Sciatic nerve (tissue), 2 donors: ENCODE measurements around the gene RND1. TPM values are rescaled to one million over a fixed set of nuclear protein-coding genes. Genes with fewer than 3 reads are reported as not detected.

ENCODE experiments used
- ATAC-seq: fragments of 200-7000 bp; cut with Tn5 transposase; one replicate; pipeline ENCODE4 v1.9.1; 2020; ENCODE audit warnings: mild to moderate bottlenecking, moderate library complexity
- DNase-seq: peaks from one replicate; pipeline ENCODE4 v3.0.0-alpha.2; 2020; ENCODE audit warnings: low spot score
- intact Hi-C: fragments of 100-400 bp; cut with DNase I; formaldehyde crosslinking; loops from one replicate; pipeline ENCODE4 v1.14.2; 2022
- total RNA-seq: library from RNA; stranded (reverse); fragmentation: NEBNext Ultra II Directional; extraction: Animal tissue kit (Norgen Biotek cat#: 25700); gene quantifications from one replicate; pipeline ENCODE4 v1.2.1, GENCODE V29; 2021
- donor health status: DM: no; HTN: no; CAD: no.
- donor health status: DM: no; HTN: no; CAD: no.

Gene RND1
- total RNA-seq, 1 donor from 2014 or later = 4.5 TPM

DNA sequence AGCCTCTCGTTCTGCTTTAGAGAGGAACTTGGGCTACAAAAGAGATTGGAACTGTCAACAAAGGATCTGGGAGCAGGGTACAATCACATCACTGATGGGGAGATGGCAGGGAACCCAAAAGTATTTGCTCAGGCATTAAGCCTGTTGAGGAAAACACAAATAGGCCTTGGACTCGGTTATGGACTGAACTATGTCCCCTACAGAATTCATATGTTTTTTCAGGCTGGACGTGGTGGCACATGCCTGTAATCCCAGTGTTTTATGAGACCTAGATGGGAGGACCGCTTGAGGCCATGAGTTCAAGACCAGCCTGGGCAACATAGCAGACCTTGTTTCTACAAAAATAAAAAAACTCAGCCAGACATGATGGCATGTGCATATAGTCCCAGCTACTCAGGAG, 27.6 kb downstream of the RND1 start:
- no peak for ATAC-seq
- no peak for DNase-seq
- intact Hi-C loops = no loop called here

DNA sequence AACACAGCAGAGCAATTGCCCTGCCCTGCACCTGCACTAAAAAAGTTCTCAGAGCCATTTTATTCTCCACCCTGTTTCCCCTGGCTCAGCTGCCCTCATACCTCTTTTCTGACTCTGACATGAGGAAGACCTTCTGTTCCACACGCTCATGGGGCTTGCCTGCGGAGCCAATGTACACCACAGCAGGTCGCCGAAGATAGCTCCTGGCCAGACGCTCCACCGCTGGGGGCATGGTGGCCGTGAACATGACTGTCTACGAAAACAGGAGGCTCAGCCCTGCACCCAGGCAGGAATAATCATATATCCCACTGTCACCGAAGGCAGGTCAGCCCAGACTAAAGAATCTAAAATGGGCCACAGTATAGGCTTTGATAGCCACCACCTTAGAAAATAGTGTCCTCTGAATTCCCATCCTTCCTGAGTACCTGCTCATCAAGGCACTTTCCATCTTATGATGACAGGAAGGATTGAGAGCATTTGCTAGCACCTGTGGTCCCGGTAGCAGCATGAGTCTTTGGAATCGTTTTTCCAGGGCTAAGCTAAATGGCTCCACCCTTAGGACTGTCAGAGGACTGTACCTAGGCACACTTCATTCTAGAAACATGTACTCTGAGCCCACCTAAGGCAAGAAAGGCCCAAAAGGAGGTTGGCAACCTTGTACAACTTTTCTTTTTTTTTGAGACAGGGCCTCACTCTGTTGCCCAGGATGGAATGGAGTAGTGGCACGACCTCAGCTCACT, 33.2 kb downstream of the RND1 start:
- ATAC-seq (no peak), DNase-seq (no peak)
- intact Hi-C loops = no loop called here

GRCh38 chr12:48831257-48831656, 34.4 kb downstream of the RND1 start:
- intact Hi-C loops = no loop called here
- no peak for ATAC-seq

GRCh38 chr12:48828841-48829575, 36.7 kb downstream of the RND1 start:
- intact Hi-C loops = no loop called here
- DNase-seq = no peak
- no peak for ATAC-seq

More at GRCh38 chr12:48831257-48831656, 34.4 kb downstream of the RND1 start:
- no peak for DNase-seq

- ATAC-seq (no peak), DNase-seq (no peak)
- intact Hi-C loops = no loop called here
These were observed 37.4 kb downstream of the RND1 start for GRCh38 chr12:48828293-48828692.

GRCh38 chr12:48827513-48828096, 38.1 kb downstream of the RND1 start:
- ATAC-seq = no peak
- intact Hi-C loops = no loop called here
- DNase-seq = no peak

DNA sequence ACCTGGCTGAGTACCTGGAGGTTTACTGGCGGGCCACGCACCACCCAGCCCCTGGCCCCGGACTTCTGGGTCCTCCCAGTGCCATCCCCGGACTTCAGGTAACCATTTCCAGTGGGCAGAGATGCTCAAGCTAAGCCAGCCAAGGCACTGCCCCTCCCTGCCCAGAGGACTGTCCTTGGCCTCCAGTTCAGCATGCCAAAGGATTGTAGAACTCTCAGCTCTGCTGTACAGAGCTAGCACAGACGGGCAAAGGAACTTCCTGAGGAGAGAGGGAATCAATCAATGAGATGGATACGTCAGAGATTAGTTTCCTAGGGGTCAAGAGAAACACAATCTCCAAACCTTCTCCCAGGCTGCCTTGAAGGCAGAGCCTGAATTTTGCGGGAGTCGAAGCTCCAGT, 38.6 kb downstream of the RND1 start:
- intact Hi-C loops = no loop called here
- DNase-seq (no peak), ATAC-seq (no peak)

DNA sequence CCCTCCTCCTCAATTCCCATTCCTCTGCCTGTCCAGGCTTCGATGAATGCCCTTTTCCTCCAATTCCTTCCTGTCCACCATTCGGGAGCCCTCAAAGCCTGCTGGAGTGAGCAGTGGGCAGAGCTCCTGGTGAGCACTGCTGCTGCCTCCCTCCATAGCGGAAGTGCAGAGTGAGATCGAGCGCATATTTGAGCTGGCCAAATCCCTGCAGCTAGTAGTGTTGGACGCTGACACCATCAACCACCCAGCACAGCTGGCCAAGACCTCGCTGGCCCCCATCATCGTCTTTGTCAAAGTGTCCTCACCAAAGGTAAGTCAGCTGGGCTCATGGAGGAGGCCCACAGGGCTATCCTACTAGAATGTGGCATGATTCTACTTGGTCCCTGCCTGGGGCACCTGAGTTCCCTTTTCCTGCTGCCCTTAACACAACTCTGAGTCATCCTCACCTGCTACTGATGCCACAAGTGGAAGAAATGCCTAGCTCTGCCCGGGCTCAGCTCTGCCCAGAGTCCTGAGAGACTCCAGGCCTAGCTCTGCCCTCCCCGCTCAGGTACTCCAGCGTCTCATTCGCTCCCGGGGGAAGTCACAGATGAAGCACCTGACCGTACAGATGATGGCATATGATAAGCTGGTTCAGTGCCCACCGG, 39.3 kb downstream of the RND1 start:
- no peak for ATAC-seq
- DNase-seq = no peak
- intact Hi-C loops = no loop called here

DNA sequence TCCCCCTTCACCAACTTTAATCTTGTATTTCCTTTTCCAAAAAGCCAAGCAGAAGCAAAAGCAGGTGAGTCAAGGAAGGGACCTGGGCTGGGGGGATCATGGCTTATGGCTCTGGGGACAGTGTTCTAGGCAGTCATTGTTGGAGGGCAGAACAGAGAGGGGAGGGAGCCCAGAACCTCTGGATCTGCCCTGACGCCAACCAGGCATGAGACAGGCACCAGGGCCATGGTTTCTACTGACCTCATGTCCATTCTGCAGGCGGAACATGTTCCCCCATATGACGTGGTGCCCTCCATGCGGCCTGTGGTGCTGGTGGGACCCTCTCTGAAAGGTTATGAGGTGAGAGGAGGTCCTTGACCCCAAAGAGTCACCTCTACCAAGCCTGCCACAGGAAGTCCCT, 40.8 kb downstream of the RND1 start:
- ATAC-seq = no peak

GRCh38 chr12:48824112-48824511, 41.6 kb downstream of the RND1 start:
- DNase-seq = no peak
- intact Hi-C loops = no loop called here
- ATAC-seq = no peak

More for the DNA sequence above, 40.8 kb downstream of the RND1 start:
- intact Hi-C loops = no loop called here
- no peak for DNase-seq

DNA sequence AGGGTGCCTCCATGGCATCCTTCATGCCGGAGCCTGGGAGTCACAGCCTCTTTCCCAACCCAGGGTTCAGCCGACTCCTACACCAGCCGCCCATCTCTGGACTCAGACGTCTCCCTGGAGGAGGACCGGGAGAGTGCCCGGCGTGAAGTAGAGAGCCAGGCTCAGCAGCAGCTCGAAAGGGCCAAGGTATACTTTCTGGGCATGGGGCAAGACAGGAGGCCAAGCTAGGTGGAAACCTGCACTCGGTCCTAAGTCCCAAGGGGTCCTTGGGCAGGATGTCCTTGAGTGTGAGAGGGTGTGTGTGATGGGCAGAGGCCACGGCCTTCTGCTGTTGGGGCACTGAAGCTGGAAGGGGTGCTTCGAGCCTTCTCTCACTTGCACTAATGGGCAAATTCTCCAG, 42.4 kb downstream of the RND1 start:
- DNase-seq = no peak
- ATAC-seq = no peak
- intact Hi-C loops = no loop called here

DNA sequence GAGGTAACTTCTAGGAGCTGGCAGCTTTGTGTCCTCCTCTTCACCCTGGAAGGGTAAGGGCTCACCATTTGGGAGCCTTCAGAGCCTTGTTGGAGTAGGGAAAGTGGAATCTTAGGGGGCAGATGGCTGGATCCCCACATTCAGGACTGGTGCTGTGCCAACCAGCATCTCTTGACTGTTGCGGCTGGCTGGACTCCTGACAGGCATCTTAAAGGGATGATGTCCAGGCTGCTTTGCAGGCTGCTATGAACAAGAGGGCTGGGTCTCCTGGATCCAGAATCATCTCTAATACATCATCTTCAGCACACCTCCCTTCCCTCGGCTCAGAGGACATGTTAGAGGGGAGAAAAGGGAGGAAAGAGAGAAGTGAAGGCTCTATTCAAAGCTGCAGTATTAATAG, 43.0 kb downstream of the RND1 start:
- intact Hi-C loops = no loop called here
- DNase-seq (no peak), ATAC-seq (no peak)

GRCh38 chr12:48822139-48822538, 43.5 kb downstream of the RND1 start:
- DNase-seq = no peak
- no peak for ATAC-seq
- intact Hi-C loops = no loop called here

GRCh38 chr12:48819986-48820725, 45.5 kb downstream of the RND1 start:
- intact Hi-C loops = no loop called here
- no peak for ATAC-seq
- no peak for DNase-seq

GRCh38 chr12:48818831-48819590, 46.7 kb downstream of the RND1 start:
- peak; percentile 68 for DNase-seq

GRCh38 chr12:48817873-48818830, 47.5 kb downstream of the RND1 start, which contains the start of gene CACNB3:
Gene CACNB3 (plus strand): TSS chr12:48818496. CDS start chr12:48818930, 434 bp downstream.
- ATAC-seq (peak; percentile 12), DNase-seq (peak; percentile 87)
- intact Hi-C loops = no loop called here

More at GRCh38 chr12:48818831-48819590, 46.7 kb downstream of the RND1 start:
- no peak for ATAC-seq
- intact Hi-C loops = no loop called here
